Stimulated activated CD4-positive, alpha-beta T cell treated with anti-CD3 and anti-CD28 coated beads, Interleukin-4, amount 100 ng/mL, for 24 hours (primary cell): ENCODE results near the gene RAD52.
"Not testable (repeated sequence)": the region's sequence is repeated elsewhere in the genome, so short reads cannot be mapped to it uniquely, and the experiment has no call there.

Experiments used
- DNase-seq: peaks from one replicate; pipeline ENCODE4 v3.0.0-alpha.2; 2020

The RAD52 gene

GRCh38 chr12:966724-967123 lies 17.2 kb upstream of the RAD52 start:
- no peak for DNase-seq

GRCh38 chr12:958588-959123 lies 9.2 kb upstream of the RAD52 start:
- no peak for DNase-seq

GRCh38 chr12:955939-956338 lies 6.4 kb upstream of the RAD52 start:
- no peak for DNase-seq

- no peak for DNase-seq
Measured at GRCh38 chr12:954741-955140, 5.2 kb upstream of the RAD52 start.

GRCh38 chr12:953776-954175 lies 4.3 kb upstream of the RAD52 start:
- DNase-seq: peak; percentile 35

GRCh38 chr12:951176-951575 lies 1.7 kb upstream of the RAD52 start:
- DNase-seq: no peak

GRCh38 chr12:948238-948637 lies 1.3 kb downstream of the RAD52 start:
- no peak for DNase-seq

- DNase-seq: no peak
Measured at GRCh38 chr12:946631-947030, 2.9 kb downstream of the RAD52 start.

GRCh38 chr12:946212-946611 lies 3.3 kb downstream of the RAD52 start:
- DNase-seq: no peak

GRCh38 chr12:944211-944610 lies 5.3 kb downstream of the RAD52 start:
- DNase-seq: no peak

- no peak for DNase-seq
Measured at GRCh38 chr12:943051-943450, 6.4 kb downstream of the RAD52 start.

GRCh38 chr12:938810-939209 lies 10.7 kb downstream of the RAD52 start:
- DNase-seq: no peak

GRCh38 chr12:936377-937345 lies 12.8 kb downstream of the RAD52 start:
- DNase-seq: no peak

- DNase-seq: not testable (repeated sequence)
Measured at GRCh38 chr12:935891-936290, 13.6 kb downstream of the RAD52 start.

GRCh38 chr12:931591-931990 lies 17.9 kb downstream of the RAD52 start:
- DNase-seq: no peak

GRCh38 chr12:931060-931459 lies 18.4 kb downstream of the RAD52 start:
- no peak for DNase-seq

GRCh38 chr12:926641-927040 lies 22.9 kb downstream of the RAD52 start:
- no peak for DNase-seq

- no peak for DNase-seq
Measured at GRCh38 chr12:922285-922684, 27.2 kb downstream of the RAD52 start.

GRCh38 chr12:920676-921075 lies 28.8 kb downstream of the RAD52 start:
- no peak for DNase-seq

- DNase-seq: no peak
Measured at GRCh38 chr12:916712-917445, 32.6 kb downstream of the RAD52 start.

- no peak for DNase-seq
Measured at GRCh38 chr12:916240-916639, 33.3 kb downstream of the RAD52 start.

- DNase-seq: no peak
Measured at GRCh38 chr12:915090-915489, 34.4 kb downstream of the RAD52 start.

- no peak for DNase-seq
Measured at GRCh38 chr12:913919-914698, 35.4 kb downstream of the RAD52 start.
